Sciatic nerve (tissue), 2 donors: ENCODE results near the gene UBR1. TPM values are rescaled to one million over a fixed set of nuclear protein-coding genes. Genes with fewer than 3 reads are reported as not detected.
A peak's percentile ranks its signal among the peaks of the same experiment; 100 is the strongest.
"Not testable (repeated sequence)": the region's sequence is repeated elsewhere in the genome, so short reads cannot be mapped to it uniquely, and the experiment has no call there.

Experiments
- ATAC-seq: fragments of 200-7000 bp; cut with Tn5 transposase; one replicate; pipeline ENCODE4 v1.9.1; 2020; ENCODE audit warnings: mild to moderate bottlenecking, moderate library complexity
- DNase-seq: peaks from one replicate; pipeline ENCODE4 v3.0.0-alpha.2; 2020; ENCODE audit warnings: low spot score
- intact Hi-C: fragments of 100-400 bp; cut with DNase I; formaldehyde crosslinking; loops from one replicate; pipeline ENCODE4 v1.14.2; 2022
- total RNA-seq: library from RNA; stranded (reverse); fragmentation: NEBNext Ultra II Directional; extraction: Animal tissue kit (Norgen Biotek cat#: 25700); gene quantifications from one replicate; pipeline ENCODE4 v1.2.1, GENCODE V29; 2021
- donor health status: DM: no; HTN: no; CAD: no.
- donor health status: DM: no; HTN: no; CAD: no.

The UBR1 gene
- total RNA-seq, 1 donor from 2014 or later: 47.0 TPM

GRCh38 chr15:42929306-42929848, 176.5 kb downstream of the UBR1 start:
- ATAC-seq: no peak
- intact Hi-C loops: no loop called here
- no peak for DNase-seq

- peak; percentile 42 for ATAC-seq
- DNase-seq: peak; percentile 69
- intact Hi-C loops: no loop called here
Measured at GRCh38 chr15:42921342-42921731, 184.5 kb downstream of the UBR1 start.

- DNase-seq (peak; percentile 99), ATAC-seq (peak; percentile 99)
- intact Hi-C loops: no loop called here
Measured at GRCh38 chr15:42920519-42921341, 185.1 kb downstream of the UBR1 start, which contains the start of gene TTBK2. TSS of gene TTBK2 (minus strand) at chr15:42920778. CDS start at chr15:42878617, 42,161 bp downstream.

- DNase-seq (peak; percentile 75), ATAC-seq (peak; percentile 18)
- intact Hi-C loops: no loop called here
Measured at GRCh38 chr15:42919799-42920518, 185.9 kb downstream of the UBR1 start.

GRCh38 chr15:42919308-42919707, 186.5 kb downstream of the UBR1 start:
- intact Hi-C loops: no loop called here
- no peak for ATAC-seq
- no peak for DNase-seq

- intact Hi-C loops: no loop called here
- no peak for ATAC-seq
- DNase-seq: no peak
Measured at GRCh38 chr15:42918047-42918446, 187.8 kb downstream of the UBR1 start.

GRCh38 chr15:42915654-42916315, 190.1 kb downstream of the UBR1 start:
- intact Hi-C loops: no loop called here
- DNase-seq (no peak), ATAC-seq (no peak)

- DNase-seq (no peak), ATAC-seq (no peak)
- intact Hi-C loops: no loop called here
Measured at GRCh38 chr15:42914728-42915497, 190.9 kb downstream of the UBR1 start.

- ATAC-seq (no peak), DNase-seq (no peak)
- intact Hi-C loops: no loop called here
Measured at GRCh38 chr15:42911058-42911592, 194.7 kb downstream of the UBR1 start.

- DNase-seq (no peak), ATAC-seq (no peak)
Measured at GRCh38 chr15:42908538-42908937, 197.3 kb downstream of the UBR1 start.

GRCh38 chr15:42903388-42904324, 202.2 kb downstream of the UBR1 start:
- DNase-seq (no peak), ATAC-seq (no peak)
- intact Hi-C loops: no loop called here

More at GRCh38 chr15:42908538-42908937, 197.3 kb downstream of the UBR1 start:
- intact Hi-C loops: no loop called here

- intact Hi-C loops, DNase-seq, ATAC-seq: not testable (repeated sequence)
Measured at GRCh38 chr15:42893911-42894310, 211.9 kb downstream of the UBR1 start.

Other genes starting within 250 kb of the UBR1 start
- 34.7 TPM for gene TTBK2, start 185.3 kb downstream of the UBR1 start, total RNA-seq
- 24.4 TPM for gene TMEM62, start 27.5 kb upstream of the UBR1 start, total RNA-seq
- gene CCNDBP1, start 79.4 kb upstream of the UBR1 start, total RNA-seq: 68.6 TPM
- 4.5 TPM for gene EPB42, start 115.0 kb upstream of the UBR1 start, total RNA-seq
- gene TGM5, start 160.9 kb upstream of the UBR1 start, total RNA-seq: not detected
- gene TGM7, start 196.2 kb upstream of the UBR1 start, total RNA-seq: not detected
- 6.9 TPM for gene LCMT2, start 224.5 kb upstream of the UBR1 start, total RNA-seq